ENCODE data around the gene ADGRL1.
"Not testable (repeated sequence)": the region's sequence is repeated elsewhere in the genome, so short reads cannot be mapped to it uniquely, and the experiment has no call there.

ADGRL1 gene

GRCh38 chr19:14188086-14188485 lies 17.9 kb downstream of the ADGRL1 start:
- not testable (repeated sequence) for DNase-seq

- DNase-seq = no peak
These were observed 18.4 kb downstream of the ADGRL1 start for GRCh38 chr19:14187561-14187960.

- not testable (repeated sequence) for DNase-seq
These were observed 19.3 kb downstream of the ADGRL1 start for GRCh38 chr19:14186684-14187083.

GRCh38 chr19:14185691-14186090 lies 20.3 kb downstream of the ADGRL1 start:
- DNase-seq = not testable (repeated sequence)

GRCh38 chr19:14185158-14185557 lies 20.8 kb downstream of the ADGRL1 start:
- DNase-seq = no peak

- DNase-seq = no peak
These were observed 22.1 kb downstream of the ADGRL1 start for GRCh38 chr19:14183741-14184350.

- no peak for DNase-seq
These were observed 23.5 kb downstream of the ADGRL1 start for GRCh38 chr19:14182476-14182875.

GRCh38 chr19:14181906-14182305 lies 24.1 kb downstream of the ADGRL1 start:
- DNase-seq = no peak

- DNase-seq = not testable (repeated sequence)
These were observed 24.8 kb downstream of the ADGRL1 start for GRCh38 chr19:14181199-14181598.

GRCh38 chr19:14177496-14178074 lies 28.4 kb downstream of the ADGRL1 start:
- no peak for DNase-seq

GRCh38 chr19:14175351-14175792 lies 30.6 kb downstream of the ADGRL1 start:
- DNase-seq = no peak

GRCh38 chr19:14174883-14175282 lies 31.1 kb downstream of the ADGRL1 start:
- DNase-seq = no peak

GRCh38 chr19:14168993-14169392 lies 37.0 kb downstream of the ADGRL1 start:
- no peak for DNase-seq

GRCh38 chr19:14168259-14168972 lies 37.6 kb downstream of the ADGRL1 start:
- no peak for DNase-seq

- DNase-seq = no peak
These were observed 38.3 kb downstream of the ADGRL1 start for GRCh38 chr19:14167576-14168138.

- no peak for DNase-seq
These were observed 38.9 kb downstream of the ADGRL1 start for GRCh38 chr19:14166999-14167575.

GRCh38 chr19:14165990-14166830 lies 39.8 kb downstream of the ADGRL1 start:
- no peak for DNase-seq

- no peak for DNase-seq
These were observed 41.1 kb downstream of the ADGRL1 start for GRCh38 chr19:14164724-14165493.

- DNase-seq = no peak
These were observed 41.9 kb downstream of the ADGRL1 start for GRCh38 chr19:14164082-14164481.

GRCh38 chr19:14162871-14163297 lies 43.1 kb downstream of the ADGRL1 start:
- no peak for DNase-seq

- DNase-seq = no peak
These were observed 44.7 kb downstream of the ADGRL1 start for GRCh38 chr19:14161305-14161704.

All from hippocampal formation (tissue), 2 donors.